ENCODE measurements around the gene DEPP1.

DEPP1 gene

DNA sequence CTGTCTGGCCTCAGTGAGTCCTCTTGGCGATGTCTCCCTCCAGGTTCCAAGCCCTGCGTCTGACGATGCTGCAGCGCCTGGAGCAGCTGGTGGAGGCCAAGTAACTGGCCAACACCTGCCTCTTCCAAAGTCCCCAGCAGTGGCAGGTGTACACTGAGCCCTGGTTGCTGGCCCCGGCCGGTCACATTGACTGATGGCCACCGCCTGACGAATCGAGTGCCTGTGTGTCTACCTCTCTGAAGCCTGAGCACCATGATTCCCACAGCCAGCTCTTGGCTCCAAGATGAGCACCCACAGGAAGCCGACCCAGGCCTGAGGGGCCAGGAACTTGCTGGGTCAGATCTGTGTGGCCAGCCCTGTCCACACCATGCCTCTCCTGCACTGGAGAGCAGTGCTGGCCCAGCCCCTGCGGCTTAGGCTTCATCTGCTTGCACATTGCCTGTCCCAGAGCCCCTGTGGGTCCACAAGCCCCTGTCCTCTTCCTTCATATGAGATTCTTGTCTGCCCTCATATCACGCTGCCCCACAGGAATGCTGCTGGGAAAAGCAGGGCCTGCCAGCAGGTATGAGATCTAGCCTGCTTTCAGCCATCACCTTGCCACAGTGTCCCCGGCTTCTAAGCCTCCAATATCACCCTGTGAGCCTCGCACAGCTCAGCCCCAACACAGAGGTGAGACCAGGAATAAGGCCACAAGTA is 14.8 kb upstream of the DEPP1 start:
- DNase-seq: no peak

DNA sequence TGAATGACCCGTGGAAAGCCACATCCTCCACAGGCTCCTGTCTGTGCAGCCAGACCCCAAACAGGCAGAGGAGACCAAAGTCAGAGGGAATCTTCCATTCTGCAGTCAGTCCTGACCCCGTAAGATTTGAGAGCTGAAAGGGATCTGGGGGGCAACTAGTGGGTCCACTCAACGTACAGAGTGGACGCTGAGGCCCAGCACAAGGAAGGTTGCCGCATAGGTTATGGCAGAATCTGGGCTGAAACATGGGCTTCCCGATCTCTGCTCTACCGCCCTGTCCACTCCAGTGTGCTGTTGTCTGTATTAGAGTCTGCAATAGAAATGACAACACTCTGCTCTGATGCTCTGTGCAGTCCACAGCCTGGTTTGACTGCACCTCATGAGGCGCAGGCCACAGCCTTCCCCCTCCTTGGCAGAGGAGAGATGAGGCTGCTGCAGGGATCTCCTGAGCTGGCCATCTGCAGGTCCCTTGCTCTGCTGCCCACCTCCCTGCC is 14.2 kb upstream of the DEPP1 start:
- no peak for DNase-seq

DNA sequence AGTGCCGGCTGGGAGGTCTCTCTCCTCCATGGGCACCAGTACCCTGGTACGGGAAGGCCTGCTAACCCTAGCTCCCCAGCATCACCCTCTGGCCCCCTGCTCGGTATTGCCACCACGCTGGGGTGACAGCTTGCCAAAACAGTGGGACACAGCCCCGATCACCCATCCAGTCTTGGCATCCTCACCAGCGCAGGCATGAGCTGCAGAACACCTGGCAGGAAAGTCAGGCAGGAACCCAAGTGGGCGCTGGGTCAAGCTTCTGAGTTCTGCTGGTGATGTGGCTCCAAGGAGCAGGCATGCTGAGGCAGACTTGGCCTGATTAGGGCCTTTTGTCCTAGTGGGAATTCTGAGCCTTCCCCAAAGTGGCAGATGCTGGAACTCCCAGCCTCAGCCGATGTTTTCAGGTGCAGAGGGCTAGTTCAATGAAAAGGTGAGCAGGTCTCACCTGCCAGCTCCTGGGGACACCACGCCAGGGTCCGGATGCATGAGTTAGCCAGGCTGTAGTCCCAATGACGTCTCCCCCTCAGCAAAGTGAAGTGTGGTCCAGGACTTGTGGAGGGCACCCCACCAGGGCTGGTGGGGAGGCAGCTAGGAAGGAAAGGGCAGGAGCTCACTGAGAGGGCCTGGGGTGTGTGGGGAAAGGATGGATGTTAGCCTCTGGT is 13.6 kb upstream of the DEPP1 start:
- DNase-seq: no peak

DNA sequence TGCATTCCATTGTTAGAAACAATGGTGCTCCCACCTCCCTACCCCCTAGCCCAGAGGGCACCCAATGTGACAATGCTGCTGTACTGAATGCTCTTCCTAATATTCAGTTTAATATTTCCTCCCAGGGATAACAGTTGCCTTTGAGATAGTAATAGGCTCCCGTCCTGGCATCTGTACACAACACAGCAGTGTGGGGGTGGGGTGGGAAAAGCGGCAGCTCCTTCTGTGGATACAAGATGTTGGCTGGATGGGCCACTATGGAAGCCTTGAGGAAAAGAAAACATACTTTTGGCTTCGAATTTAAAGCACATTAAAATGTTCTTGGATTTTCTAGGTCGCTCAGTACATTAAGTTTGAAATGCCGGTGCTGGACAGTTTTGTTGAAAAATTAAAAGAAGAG is 13.0 kb upstream of the DEPP1 start:
- DNase-seq: no peak

DNA sequence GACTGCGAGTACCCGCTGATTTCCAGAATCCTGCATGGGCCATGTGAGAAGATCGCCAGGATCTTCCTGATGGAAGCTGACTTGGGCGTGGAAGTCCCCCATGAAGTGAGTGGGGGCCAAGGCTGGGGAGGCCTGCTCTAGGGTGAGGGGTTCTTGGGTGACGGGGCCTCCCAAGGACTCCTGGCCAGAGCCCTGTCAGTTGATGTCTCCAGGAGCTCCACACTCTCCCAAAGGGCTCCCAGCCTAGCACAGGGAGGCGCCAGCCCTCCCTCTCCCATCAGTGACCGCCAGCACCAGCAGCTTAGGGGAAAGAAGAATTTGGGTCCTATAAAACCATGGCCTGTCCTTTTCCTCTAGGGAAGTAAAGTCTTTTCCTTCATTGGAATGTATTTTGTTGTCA is 12.4 kb upstream of the DEPP1 start:
- DNase-seq: no peak

DNA sequence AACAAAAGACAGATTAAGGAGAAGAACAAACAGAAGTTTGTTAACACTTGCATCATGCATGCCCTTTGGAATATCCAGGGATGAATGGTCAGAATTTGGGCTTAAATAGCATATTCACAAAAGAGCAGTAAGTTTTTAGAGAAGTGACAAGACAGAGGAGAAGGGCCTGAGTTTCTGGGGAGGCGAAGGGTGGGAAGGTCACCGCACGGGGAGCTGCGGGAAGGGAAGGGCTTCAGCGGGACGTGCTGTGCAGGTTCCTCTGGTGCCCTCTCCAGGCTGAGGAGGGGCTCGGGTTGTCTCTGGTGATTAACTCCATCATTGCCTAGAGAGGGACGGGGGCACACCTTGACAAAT is 11.7 kb upstream of the DEPP1 start:
- no peak for DNase-seq

DNA sequence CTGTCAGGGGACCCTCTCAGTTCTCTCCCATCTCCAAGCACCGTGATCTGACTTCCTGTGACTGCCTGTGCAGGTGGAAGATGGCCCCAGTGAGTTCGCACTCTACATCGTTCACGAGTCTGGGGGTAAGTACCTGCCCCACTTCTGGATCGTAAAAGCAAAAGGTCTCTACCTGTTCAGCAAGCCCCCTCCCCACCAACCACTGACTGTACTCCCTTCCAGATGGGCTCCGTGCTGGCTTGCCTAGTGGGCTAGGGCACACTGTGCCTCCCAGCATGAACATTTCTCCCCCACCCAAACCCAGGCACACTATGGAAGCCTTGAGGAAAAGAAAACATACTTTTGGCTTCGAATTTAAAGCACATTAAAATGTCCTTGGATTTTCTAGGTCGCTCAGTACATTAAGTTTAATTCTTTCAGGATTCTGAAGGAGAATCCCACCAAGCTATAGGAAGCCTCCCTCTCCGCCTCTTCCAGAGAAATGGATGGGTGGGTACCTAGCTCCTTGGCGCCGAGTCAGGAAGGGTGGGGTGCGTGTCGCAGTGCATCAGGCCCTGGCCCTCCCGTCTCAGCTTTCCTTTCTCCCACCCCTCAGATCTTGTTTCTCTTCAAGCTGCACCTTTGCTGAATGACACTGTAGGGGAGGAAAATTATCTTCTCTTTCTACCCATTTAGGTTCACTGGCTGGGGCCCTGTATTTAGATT is 11.1 kb upstream of the DEPP1 start:
- DNase-seq: no peak

DNA sequence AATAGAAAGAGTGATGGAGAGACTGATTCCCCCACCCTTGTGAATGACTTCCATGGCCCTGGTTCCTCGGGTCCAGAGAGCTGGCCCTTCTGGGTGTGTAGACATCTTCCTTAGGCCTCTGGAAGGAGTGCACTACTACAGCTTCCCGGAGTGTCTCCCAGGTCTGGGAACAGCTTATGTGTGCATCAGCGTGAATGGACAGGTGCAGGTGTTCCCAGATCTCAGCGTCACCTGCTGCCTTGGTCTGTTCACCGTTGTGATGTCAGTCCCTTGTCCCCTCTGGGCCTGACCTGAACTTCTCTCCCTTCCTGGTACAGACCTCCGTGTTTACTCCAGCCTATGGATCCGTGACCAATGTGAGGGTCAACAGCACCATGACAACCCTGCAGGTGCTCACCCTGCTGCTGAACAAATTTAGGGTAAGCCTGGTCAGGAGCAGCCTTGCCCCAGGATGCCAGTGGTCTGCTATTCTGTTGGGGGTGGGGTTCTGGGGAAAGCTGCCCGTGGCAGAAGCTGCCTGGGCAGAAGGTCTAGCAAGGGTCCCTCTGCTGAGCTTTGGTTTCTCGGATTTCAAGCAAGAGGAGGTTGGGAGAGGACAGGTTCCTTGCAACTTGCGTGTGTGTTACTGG is 10.5 kb upstream of the DEPP1 start:
- no peak for DNase-seq

DNA sequence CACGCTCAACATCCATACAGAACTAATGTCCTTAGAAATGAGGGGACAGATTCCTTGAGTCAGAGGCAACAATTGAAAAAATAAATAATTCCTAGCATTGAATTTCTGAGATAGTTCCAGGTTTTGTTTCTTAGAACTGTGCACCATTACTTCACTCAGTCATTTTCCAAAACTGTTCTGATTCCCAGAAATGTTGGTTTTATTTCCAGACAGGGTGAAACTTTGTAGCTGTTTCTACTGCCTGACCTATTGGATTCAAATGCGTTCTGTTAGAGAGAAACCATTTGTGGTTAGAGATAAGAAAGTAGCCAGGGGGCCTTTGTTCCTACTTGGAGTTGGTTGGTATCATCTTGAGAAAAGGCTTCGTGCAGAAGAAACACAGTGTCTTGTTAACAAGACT is 8.1 kb upstream of the DEPP1 start:
- no peak for DNase-seq

DNA sequence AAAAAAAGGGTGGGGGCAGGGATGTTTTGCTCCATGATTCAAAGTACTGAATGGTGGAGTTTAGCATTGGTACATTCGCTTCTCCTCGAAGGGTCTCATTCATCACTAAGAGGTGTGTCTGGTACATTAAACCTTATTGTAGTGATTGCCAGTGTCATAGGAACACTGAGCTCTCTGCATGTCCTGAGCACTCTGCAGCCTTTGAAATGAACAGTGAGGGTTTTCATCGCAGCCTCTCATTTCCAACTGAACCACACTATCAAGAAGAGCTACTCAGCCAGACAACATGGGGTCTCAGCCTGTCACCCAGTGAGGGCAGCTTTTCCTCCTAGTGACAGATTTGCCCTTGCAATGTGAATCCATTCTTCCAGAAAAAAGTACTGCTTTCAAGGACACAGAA is 7.6 kb upstream of the DEPP1 start:
- no peak for DNase-seq

DNA sequence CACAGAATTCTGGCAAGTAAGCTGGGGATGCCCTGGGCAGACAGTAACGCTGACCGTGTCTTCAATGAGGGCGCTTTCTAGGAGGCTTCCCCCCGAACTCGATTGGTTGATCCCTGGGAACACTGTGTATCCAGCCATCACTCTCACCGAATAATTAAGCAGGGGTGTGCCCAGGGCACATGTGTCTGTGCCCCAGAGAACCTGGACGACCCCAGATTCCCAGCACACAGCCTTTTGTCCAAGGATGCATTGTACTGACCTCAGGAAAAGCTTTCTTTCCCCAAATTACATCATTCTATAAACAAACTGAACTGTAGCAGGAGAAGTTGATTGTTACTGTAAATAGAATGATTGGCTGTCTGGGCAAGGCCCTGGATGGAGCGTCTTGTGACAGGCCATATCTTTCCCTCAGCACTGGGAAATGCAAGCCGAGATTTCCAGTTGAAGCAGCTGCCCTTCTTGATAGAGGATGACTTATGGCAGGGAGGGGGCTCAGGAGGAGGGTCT is 6.6 kb upstream of the DEPP1 start:
- no peak for DNase-seq

DNA sequence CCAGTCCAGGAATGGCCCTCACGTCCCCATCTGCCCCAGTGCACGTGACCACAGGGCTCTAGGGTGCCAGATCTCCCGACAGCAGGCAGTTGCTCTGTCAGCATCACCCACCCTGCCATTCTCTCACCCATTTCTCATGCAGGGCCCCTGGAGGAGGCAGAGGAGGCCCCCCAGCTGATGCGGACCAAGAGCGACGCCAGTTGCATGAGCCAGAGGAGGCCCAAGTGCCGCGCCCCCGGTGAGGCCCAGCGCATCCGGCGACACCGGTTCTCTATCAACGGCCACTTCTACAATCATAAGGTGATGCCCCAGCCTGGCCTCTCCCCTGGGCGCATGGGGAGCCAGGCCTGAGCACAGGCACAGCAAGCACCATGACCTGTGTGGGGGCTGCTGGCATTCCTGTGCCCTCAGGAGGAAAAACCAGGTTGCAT is 6.1 kb upstream of the DEPP1 start:
- no peak for DNase-seq

DNA sequence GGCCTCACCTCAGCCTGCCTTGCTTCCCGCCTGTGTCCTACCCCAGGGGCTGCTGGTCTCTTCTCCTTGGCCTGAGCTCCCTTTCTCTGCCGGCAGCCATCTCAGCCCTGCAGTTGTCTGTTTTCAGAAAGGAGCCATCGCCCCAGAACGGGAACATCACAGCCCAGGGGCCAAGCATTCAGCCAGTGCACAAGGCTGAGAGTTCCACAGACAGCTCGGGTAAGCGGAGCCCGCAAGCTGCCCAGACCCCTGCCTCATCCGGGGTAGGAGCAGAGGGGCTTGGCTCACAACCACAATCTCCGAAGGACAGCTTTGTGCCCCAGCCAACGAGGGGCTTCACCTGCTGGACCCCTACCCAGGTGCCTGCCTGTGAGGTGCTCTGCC is 5.3 kb upstream of the DEPP1 start:
- no peak for DNase-seq

DNA sequence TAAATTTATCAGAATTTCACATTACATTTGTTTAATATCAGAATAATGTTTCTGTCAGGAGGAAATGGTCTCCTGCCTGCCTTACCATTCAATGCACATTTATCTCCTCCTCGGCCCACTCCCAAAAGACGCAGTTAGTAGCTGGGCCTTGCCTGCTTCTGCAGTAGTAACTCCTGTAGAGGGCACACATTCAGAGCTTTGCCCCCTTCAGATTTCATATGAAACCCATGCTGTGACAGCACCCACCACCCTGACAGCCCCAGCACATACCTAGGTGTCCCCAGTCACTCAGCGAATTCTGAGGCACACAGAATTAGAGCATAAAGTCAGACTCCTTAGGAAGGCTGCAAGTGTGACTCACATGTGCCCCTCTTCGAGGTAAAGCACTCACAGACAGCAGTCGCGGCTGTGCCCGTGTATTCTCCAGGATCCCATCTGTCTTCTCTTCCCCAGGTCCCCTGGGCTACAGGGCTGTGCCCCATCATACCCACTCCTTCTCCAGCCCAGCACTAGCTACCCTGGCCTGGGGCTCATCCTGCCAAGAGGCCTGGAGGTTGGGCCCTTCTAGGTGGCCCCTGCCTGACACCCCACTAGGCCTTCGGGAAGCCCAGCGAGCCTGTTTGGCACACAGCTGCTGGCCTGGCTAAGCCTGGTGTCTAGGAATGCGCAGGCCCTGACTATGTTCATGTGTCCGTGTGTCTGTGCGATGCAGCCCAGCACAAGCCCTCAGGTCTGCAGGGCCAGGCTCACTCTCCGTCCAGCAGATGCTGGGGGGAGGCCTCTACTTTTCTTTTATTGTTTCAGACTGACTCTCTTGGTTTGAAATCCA is 4.7 kb upstream of the DEPP1 start:
- DNase-seq: no peak

DNA sequence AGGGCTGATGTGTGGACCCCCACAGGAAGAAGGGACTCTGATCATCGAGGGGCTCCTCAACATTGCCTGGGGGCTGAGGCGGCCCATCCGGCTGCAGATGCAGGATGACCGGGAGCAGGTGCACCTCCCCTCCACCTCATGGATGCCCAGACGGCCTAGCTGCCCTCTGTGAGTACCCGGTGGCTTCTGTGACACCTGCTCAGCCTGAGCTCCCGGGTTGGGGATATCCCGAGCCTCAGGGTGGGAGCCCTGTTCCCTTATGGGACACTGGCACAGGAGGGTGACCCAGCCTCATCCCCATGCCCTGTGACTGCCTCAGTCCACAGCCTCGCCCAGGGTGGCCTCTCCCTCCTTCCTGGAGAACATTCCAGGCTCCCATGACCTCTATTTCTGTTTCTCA is 3.9 kb upstream of the DEPP1 start:
- no peak for DNase-seq

DNA sequence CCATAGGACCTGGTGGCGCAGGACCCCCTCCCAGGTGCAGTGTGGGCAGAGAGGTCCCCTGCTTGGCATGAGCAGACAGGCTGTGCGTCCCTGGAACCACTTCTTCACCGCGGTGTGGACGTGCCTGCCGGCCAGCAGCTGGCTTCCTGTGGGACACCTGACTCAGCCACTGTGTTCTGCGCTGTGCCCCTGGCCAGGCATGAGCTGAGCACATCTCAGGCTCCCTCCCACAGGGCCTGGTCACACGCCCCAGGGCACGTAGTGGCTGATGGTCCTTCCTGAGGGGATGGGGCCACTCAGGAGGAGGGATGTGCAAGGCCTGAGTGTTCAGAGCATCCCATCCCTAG is 3.5 kb upstream of the DEPP1 start:
- no peak for DNase-seq

DNA sequence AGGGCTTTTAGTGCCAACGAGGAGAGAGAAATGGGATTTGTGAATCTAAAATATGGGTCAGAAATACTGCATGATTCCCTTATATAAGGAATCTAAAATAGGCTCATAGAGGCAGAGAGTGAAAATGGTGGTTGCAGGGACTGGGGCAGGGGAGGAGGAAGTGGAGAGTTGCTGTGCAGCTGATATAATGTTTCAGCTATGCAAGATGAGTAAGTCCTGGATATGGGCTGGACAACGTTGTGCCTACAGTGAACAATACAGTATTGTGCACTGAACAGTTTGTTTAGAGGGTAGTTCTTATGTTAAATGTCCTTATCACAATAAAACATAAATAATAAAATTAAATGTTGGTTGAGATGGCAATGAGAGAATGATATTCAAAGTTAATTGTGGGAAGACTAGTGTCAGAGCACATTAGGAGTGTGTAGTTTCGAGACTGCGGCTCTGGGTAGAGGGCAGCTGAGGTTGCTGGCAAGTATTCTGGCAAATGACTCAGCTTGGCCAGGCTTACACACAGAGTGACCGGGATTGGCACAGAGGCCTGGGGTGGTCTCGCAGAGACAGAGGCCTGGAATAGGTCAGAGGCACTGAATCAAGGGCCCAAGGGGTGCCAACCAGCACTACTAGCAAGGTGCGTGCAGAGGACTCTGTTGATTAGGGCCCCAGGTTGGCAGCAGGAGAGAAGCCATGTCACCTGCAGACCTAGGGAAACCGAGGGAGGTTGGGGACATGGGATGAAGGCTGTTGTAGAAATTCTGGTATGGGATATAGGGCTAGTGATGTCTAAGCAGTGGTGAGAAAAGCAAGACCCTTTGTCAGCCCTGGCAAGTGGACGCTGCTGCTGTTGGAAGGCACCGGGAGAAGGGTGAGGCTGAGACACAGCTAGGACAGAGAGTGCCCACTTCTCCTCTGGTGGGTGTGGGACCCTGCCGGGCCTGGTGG is 2.8 kb upstream of the DEPP1 start:
- DNase-seq: no peak

DNA sequence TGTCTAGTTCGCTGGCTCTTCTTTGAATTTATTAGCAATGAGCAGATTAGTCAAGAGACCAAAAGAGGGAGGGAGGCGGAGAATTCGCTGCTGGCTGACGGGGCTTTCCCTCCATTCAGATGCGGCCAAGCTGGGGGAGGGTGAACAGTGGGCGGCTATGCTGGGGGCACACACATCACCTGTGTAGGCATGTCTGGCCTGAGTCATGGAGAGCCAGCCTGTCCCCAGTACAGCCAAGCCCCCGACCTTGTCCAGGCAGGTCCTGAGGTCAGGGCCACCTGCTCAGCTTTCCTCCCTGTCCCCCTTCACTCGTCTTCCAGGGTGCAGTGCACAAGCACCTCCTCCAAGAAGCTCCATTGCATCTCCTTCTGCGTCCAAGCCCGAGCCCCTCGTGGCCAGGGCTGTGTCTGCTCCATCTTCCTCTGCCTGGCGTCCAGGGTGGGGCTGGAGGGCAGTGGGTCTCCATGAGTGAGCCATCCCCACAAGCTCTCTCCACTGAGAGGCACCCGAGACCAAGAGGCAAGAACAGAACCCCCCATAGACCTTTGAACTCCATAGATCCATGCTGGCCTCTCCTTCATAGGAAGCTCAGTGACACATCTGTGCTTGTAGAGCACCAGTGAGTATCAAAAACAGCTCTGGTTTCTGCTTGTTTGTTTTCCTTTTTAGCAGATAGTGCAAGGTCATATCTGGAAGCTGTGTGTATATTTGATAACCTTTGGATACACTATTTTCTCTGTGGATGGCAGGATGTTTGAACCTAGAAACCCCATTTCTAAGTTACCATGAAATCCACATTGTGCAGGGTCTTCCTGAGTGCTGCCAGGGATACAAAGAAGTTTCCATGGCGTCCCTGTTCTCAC is 1.9 kb upstream of the DEPP1 start:
- no peak for DNase-seq

DNA sequence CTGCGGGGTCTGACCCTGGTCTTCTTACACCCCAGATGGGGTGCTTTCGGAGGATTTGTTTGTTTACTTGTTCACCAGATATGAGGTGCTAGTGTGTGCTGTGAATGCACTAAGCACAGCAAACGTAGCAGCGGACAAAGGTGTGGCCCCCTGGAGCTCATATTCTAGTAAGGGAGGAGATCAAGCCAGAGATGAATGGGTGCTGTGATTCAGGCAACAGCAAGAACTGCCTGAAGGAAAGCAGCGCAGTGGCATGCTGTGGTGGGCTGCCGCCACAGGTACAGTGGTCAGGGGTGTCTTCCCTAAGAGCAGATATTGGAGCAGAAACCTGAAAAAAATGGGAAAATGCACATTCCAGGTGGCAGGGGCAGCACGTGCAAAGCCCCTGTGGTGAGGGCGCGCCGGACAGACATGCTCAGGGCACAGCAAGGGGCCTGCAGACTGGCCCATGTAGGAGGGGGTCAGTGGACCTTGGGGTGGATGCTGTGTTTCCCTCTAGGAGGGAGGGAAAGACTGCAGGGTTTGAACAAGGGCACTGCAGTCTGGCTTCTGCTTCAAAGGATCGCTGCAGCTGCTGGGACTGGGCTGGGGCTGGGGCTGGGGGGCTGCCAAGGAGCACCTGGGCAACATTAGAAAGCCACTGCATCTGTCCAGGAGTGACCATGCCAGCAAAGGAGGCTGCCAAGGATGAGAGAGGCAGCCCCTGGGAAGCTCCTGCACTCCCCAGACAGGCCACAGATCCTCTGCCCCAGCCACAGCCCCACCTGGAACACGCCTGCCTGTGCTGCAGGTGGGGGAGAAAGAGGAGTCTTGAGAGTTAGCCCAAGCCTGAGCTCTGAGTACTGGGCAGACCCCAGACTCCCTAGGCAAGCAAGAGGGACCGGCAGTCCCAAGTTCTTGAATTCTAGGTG is 927 bp upstream of the DEPP1 start:
- no peak for DNase-seq

DNA sequence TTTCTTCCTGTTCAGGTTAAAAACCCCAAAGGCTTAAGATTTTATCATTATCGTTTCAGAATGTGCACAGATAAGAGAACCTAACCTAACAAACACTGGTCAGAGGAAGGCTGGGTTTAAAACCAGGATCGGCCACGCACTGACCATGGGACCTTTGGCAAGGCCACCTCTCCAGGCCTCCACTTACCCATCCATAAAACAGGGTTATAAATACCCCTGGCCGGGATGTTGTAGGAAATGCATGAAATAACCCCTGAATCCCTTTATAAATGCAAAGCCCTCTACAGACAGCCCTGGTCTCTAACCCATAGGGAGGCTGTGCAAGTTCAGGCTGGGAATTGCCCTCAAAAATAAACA is 418 bp downstream of the DEPP1 start:
- DNase-seq: no peak
